Measurements from ENCODE around the gene FBN1. TPM values are rescaled to one million over a fixed set of nuclear protein-coding genes. Genes with fewer than 3 reads are reported as not detected.

The FBN1 gene
- polyA plus RNA-seq, 3 donors: 80.9 to 104 (median 99.6) TPM

DNA sequence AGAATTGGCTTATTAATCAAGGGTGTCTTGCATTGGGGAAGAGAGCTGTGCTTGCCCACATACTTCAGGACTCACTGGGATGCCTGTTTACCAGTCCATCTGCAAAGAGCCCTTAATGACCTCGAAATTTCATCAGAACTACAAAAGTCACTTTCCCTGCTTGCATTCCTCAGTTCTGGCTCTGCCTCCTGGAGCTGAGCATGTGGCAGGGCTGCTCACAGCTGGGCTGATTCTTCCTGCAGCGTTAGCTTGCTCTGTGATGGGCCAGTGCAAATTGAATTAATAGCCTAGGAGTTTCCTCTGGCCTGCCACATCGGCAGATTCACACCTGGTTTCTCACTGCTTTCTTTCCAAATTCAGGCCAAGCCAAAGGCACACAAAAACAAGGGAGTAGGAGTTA lies 205.4 kb downstream of the FBN1 start:
- no peak for DNase-seq (ENCODE audit: low read depth in 3 of 3, low spot score in 2 of 3)

DNA sequence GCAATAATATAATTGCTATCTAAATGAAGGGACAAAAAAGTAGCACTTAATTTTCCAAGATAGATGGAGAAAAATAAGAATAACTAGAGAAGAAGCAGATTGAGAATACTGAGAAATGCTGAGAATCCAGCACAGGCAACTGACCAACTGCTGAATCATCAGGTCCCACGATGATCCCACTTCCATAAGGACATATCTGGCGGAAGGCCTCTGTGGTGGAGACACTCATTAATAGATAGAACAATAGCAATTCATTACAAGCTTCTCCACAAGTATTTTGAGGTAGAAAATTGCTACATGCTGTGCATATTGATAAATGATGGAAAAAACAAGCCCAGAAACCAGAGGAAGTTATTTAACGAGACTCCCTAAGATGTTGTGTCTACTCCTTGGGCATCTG lies 208.3 kb downstream of the FBN1 start:
- no peak for DNase-seq (ENCODE audit: low read depth in 3 of 3, low spot score in 2 of 3)

DNA sequence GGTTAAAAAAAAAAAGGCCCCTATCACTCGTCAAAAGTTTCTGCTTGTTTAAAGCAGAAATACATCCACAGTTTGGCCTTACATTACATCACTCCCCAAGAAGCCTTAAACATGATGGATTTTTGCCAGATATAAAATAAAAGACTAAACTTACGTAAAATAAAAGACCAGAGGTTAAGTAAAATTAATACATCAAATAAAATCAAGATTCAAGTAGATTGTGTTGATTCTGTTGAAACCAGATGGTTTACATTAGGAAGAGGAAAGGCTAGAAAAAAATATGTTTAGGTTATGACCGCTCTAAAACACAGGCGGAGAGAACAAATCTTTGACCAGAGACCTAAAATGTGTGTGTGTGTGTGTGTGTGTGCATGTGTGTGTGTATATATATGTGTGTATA lies 210.2 kb downstream of the FBN1 start:
- DNase-seq (ENCODE audit: low read depth in 3 of 3, low spot score in 2 of 3): peak; percentile 29 to 41 (median 32)

DNA sequence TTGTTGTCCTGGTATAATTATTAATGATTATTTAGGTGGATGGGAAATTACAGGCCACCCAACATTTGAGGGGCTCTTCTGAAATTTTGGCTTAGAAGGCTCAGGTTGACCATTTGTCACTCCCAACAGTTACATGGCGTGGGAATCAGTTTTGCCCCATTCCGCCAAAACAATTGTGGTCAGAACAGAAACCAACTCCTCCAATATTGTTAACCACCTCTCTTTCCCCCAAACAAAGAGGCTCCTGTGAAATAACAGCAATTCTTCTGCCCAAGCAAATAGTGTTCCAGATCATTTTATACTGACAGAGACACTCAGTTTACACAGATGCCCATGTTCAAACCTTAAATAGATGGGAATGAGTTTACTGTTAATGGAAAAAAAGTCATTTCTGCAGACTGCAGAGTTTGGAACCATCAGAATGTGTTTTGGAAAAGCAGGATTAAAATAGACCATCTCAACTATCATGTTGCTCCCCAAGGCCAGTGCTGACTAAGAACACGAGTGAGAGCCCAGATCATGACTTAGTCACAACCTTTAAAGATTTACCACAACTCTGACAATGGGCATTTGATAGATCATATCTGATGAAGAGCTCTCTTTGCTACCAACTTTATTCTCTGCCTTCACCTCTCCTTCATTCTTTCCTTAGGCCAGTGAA lies 212.2 kb downstream of the FBN1 start:
- no peak for DNase-seq (ENCODE audit: low read depth in 3 of 3, low spot score in 2 of 3)

DNA sequence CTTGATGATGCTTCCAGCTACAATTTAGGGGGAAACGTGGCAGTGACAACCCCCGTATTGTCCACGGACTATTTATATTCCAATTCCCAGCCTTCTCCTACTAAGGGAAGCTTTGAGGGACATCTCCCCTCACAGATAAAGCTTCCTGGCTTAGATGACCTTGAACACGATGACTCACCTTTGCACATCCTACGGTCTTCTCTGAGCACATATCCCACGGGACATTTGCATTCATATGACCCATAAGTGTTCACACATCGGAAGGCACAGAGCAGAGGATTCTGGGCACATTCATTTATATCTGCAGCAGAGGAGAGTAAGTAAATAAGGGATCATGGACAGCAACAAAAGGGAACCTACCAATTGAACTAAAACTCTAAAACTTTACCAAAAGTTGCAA lies 212.8 kb downstream of the FBN1 start:
- no peak for DNase-seq (ENCODE audit: low read depth in 3 of 3, low spot score in 2 of 3)

DNA sequence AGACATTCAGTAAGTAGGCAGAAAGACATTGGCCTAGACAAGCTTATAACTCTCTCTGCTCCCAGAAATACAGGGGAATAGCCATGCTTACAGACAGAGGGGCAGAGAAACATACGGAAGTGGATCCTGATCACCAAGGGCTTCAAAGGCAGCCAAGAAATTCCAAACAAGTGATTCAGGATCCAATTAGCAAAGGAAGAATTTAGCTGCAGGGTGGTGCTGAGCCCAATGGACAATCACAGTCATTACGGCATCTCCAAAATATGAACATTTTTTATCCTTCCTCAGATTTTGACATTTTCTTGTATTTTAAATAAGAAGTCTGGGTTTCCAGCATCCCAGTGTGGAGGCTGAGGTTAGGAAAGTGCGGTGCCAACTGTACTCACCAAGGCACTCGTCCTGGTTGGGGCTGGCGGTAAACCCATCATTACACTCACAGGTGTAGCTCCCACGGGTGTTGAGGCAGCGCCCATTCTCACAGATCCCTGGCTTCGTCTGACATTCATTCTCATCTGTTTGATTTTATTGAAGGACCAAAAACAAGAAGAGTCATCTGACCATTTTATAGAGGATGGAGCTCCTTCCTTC lies 217.5 kb downstream of the FBN1 start:
- DNase-seq (ENCODE audit: low read depth in 3 of 3, low spot score in 2 of 3): no peak

DNA sequence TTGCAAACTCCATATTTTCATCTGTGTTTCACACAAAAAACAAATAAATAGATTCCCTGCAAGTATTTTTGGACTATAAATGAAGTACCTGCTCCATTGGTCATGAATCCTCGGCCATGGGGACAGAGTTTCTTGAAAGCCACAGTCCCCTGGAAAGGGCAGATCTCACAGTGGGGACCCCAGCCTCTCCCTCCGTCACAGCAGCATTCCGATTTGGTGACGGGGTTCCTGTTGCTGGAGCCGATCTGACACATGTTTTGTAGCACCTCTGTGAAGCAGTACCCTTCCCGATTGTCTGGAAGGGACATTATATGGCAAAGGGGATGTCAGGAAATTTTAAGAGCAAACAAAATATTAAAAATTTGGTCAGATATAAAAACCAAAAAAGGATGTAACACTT lies 218.0 kb downstream of the FBN1 start:
- no peak for DNase-seq (ENCODE audit: low read depth in 3 of 3, low spot score in 2 of 3)

DNA sequence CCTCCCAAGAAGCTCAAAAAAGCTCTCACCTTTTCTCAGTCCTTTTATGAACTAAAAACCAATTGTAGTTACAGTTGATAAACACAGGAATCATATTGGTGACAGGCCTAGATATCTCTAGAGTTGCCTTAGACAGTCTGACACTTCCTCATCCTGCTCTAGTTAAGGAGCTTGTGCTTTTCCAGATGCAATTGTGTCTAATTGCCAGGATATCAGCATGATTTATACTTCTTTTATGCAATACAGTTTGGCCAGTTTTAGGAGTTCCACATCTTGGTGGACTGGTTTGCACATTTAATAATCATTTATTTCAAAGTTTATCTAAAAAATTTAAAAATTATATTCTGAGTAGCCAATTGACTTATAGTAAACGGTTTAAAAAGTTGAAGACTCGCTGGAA lies 218.6 kb downstream of the FBN1 start:
- no peak for DNase-seq (ENCODE audit: low read depth in 3 of 3, low spot score in 2 of 3)

DNA sequence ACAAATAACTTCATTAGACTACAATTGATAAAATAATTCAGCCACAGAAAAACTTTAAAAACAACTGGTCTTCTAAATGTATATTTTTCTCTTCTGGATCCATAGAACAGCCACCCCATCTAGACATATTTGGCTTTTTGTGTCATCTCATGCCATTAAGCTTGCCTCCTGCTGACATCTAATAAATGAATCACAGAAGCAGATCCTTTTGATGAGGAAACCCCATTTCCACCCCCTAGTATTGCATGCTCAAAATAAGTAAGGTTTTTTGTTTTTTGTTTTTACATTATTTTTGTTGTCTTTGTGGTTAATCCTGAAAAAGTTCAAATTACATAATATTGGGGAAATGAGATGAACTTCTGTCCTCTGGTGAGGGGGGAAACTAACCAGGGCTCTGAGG lies 219.5 kb downstream of the FBN1 start:
- no peak for DNase-seq (ENCODE audit: low read depth in 3 of 3, low spot score in 2 of 3)

DNA sequence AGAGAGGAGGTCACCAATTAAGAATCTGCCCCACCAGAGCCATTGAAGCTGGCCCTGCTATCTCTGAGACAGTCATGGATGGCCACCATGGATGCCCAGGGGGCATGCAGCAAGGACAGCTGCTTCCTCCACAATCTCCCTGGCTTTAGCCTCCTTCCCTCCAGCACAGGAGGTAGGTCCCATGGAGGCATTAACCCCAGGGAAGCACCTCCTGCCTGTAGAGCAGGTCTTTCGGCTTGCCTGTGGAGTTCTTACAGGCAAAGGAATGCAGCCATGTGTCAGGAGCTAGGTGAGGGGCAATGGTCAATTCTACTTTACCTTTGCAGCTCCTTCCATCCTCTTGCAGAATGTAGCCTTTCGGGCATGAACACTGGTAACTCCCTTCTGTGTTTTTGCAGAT lies 220.5 kb downstream of the FBN1 start:
- DNase-seq (ENCODE audit: low read depth in 3 of 3, low spot score in 2 of 3): no peak

DNA sequence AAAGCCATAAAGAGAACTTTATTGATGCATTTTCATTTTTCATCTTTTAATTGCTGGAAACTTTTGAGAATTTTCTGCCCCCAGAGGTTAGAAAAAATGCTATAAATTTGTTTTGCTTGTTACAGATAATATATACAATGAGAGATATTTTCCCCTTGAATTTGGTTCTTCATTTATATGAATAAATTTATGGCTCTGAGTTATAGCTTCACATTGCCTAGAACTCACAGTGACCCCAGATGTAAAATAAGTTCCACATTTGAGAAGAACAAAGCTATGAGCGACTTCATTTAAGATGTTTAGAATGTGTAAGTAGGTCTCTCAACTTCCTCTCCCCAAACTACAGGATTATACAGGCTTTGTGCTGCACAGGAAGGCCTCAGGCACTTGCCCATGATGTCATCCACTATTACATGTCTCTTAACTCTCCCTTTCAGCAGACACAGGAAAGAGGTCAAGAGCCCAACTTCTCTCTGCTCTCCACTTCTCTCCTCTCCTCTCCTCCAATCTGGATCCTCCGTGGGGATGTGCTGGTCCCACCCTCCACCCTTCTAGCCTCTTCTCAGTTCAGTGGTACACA lies 221.5 kb downstream of the FBN1 start:
- DNase-seq (ENCODE audit: low read depth in 3 of 3, low spot score in 2 of 3): peak; percentile 16 to 27 (median 18)

DNA sequence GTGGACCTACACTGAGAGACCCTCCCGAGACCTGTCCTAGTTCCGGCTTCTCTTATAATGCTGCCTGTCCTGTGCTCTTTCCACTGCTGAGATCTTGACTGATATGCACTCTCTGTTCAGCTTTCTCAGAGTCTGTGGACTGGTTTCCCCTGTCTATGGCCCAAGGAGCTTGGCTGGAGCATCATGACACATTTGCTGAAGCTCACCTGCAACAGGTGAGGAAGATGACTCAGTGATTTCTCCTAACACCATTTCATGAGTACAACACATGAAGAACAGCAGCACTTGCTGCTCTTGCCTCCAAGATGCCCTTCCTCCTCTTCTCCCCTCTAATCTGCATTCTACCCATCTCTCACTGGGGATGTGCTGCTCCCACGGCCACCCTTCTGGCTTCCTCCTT lies 222.2 kb downstream of the FBN1 start:
- no peak for DNase-seq (ENCODE audit: low read depth in 3 of 3, low spot score in 2 of 3)

DNA sequence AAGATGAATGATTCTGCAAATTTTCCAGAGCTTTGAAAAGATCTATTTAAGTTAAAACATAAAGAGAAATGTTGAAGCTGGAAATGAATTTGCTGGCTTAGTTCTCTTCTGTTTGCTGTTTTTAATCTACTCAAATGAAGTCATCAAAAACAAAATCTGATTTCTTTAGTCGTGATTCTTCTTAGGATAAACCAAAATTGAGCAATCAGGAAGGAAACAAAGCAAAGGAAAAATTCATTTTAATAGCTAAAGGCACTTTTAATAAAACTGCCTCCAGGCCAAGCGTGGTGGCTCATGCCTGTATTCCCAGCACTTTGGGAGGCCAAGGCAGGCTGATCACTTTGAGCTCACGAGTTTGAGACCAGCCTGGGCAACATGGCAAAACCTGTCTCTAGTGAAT lies 223.1 kb downstream of the FBN1 start:
- DNase-seq (ENCODE audit: low read depth in 3 of 3, low spot score in 2 of 3): no peak

DNA sequence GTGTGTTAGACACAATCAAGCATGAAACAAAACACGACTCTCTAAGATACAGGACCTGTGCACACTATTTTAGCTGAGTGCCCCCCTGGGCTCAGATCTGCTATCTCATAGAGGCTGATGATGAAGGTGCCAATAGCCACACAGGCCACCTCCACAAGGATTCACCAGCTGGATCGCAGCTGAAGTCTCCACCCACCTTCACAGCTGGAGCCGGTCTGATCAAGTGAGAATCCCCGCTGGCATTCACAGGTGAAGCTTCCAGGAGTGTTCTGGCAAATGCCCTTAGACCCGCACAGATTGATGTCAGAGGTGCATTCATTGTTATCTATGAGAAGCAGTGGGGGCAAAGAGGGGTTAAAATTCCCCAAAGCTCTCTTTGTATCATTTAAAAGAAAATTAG lies 224.1 kb downstream of the FBN1 start:
- DNase-seq (ENCODE audit: low read depth in 3 of 3, low spot score in 2 of 3): no peak

DNA sequence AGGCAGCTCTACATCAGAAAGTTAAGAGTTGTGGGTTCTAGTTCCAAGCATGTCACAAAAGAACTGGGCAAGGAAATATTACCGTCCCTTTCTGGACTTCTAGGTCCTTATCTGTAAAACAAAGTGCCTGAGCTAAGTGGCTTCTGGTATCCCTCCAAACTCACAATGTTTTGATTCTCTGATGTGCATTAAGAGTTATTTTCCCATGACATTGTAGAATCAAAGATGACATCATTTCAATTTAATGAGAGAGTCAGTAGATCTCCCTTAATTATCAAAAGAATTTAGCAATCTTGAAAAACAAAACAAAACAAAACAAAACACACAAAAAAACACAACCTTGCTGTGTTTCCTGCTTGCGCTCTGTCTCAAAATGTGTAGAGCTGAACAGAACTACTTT lies 225.6 kb downstream of the FBN1 start:
- DNase-seq (ENCODE audit: low read depth in 3 of 3, low spot score in 2 of 3): no peak

DNA sequence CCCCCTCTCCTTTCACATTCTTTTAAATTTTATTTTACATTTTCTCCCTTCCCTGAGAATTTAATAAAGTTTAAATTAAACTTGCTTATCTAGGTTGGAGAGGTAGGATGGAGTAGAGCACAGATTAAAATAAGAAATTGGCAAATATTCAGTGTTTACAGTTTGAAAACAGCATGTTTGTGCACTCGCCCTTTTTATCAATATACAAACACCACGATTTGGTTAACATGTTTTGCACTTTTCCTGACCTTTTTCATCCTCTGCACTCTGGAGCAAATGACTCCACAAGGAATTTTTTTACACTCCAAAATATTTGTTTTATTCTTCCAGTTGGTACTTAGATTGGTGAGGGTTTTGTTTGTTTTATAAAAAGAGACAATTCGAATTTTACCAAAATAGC lies 227.2 kb downstream of the FBN1 start:
- no peak for DNase-seq (ENCODE audit: low read depth in 3 of 3, low spot score in 2 of 3)

DNA sequence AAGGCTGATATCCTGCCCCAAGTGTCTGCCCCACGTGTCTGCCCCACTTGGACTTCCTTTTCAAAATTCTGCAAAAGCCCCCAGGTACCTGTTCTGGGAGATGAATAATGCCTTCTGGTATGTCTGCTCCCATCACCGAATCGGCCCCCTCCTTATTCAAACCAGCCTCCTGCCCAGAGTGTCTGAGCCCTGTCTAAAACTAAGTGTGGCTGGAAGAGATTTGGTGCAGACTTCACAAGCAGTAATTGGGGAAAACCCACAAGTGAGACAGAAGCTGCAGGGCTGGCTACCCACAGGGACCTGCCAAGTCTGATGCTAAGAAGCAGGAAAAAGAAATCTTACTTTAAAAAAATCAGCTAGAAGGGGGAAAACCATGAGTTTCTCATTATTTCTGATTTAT lies 229.2 kb downstream of the FBN1 start:
- no peak for DNase-seq (ENCODE audit: low read depth in 3 of 3, low spot score in 2 of 3)

DNA sequence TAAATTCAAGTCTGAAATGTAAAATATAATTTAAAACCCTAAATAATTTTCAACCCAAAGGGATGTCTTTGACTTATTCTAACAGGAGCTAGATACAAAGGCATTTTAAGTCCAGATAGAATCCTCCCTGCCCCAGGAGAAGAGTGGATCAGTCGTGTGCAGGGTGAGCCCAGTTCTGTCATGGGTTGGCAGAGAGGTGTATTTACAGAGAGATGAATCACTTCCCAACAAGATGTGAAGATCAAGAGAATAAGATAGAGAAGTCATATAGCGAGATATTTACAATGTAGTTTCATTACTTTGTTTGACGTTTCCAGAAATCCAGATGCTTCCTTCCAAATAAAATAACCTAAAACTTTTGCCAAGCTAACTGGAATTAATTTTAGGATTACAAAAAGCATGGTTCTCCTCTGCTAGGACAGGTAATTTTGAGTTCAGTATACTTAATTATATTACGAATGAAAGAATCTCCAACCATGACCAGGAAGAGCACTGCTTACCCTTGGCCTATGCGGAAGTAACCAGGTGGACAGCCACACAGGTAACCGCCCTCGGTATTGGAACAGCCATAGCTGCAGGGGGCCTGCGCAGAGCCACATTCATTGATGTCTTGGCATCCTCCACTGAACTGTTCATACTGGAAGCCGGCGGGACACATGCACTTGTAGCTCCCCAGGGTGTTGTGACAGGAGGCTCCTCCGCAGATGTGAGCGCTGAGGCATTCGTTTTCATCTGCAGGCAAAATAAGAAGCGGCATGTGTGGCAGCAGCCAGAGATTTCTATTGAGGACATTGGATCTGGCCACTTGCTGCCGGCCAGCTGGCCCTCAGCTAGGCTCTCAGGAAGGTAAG lies 230.2 kb downstream of the FBN1 start:
- no peak for DNase-seq (ENCODE audit: low read depth in 3 of 3, low spot score in 2 of 3)

DNA sequence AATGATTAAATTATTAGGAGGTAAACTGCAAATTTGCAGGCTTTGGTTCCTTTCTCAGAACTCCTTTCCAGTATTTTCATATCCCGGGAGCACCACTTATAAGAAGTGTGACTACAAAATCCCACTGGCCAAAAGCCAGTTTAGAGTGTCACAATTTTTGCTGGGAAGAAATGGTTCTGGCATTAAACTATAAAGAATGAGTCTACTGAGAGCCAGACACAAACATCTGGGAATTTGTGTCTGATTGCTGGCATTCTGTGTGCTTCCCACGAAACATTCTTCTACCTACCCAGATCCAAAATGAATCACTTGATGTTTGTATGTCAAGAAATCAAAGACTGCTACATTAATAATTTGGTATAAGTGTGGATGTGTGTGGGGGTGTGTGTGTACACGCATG lies 231.5 kb downstream of the FBN1 start:
- no peak for DNase-seq (ENCODE audit: low read depth in 3 of 3, low spot score in 2 of 3)

DNA sequence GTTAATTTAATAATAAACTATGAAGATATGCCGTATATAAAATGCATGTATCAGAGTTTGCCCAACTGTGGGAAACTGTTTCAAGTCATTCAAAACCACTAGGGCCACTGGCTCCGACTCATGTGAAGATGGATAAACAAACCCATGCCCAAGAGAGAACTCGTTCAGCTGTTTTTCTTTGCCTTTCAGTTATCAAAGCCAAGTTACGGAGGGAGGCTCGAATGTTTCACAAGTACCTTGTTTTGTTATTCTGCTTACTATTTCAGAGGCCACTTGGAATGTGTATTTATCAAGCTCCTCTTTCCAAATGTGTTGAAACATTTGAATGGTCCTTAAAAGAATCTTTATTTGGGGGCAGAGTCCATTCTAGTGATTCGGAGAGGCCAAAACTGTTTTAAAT lies 232.2 kb downstream of the FBN1 start:
- no peak for DNase-seq (ENCODE audit: low read depth in 3 of 3, low spot score in 2 of 3)

DNA sequence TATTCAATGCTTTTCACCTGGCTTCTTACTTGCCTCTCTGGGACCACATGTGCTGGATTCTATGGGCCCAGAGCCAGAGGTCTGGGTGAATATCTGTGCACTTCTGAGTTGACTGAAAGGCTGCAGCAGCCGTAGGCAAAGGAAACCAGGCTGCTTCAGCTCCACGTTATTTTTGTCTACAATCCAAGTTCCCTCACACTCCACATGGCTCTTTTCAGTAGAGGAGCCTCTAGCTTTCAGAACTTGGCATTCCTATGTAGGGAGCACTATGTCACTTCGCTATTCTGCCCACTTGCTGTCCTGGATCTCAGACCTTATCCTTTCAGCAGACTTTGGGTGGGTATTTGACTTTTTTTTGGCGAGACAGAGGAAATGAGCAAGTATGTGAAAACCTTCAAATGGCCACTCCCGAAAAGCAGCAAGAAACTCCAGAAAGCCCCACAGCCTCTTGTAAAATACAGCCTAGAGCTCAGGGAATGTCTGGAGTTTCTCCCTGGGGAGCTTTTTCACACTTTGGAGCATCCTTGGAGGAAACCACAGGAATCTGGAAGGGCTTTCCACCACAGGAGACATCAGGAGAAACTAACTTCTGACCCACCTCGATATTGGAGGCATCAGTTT lies 233.4 kb downstream of the FBN1 start:
- no peak for DNase-seq (ENCODE audit: low read depth in 3 of 3, low spot score in 2 of 3)
